ENCODE results near the gene MOGAT2. TPM values are rescaled to one million over a fixed set of nuclear protein-coding genes. Genes with fewer than 3 reads are reported as not detected.

Gene MOGAT2
- not detected in 2 replicates for total RNA-seq

DNA sequence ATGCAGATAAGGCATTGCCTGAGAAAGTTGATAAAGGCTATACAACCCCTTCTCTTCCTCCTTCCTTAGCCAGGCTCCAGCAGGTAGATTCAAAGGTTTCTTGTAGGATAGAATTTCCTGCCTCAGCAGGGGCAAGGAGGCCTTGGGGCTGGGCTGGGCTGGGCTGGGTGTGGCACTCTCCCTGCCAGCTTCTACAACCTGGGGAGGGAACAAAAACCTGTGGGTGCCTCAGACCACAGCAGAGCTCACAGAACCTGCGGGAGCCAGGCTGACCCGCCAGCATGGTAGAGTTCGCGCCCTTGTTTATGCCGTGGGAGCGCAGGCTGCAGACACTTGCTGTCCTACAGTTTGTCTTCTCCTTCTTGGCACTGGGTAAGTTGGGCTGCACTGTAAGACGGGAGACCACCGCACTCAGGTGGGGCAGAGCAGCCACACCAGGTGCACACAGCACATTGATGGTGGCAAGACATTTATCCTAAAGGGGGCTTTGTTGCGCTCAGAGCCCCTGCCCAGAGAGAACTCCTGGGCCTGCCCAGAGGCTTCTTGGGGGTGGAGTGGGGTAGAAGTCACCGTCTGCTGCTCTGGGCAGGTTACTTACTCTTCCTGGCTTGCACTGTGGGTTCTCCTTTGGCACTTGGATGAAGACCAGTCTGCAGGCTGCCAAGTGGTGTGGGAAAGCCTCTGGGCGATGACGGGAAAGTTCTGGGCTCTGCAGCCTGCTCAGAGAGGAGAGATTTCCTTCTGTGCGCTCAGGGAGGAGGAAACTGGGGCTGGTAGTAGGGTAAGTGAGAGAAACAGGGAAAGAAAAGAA, at the start of gene MOGAT2:
Gene MOGAT2, plus strand, starts transcription at position 231 of the 811 bp plus-strand sequence. Its CDS starts 51 bp downstream, at position 282.

DNA sequence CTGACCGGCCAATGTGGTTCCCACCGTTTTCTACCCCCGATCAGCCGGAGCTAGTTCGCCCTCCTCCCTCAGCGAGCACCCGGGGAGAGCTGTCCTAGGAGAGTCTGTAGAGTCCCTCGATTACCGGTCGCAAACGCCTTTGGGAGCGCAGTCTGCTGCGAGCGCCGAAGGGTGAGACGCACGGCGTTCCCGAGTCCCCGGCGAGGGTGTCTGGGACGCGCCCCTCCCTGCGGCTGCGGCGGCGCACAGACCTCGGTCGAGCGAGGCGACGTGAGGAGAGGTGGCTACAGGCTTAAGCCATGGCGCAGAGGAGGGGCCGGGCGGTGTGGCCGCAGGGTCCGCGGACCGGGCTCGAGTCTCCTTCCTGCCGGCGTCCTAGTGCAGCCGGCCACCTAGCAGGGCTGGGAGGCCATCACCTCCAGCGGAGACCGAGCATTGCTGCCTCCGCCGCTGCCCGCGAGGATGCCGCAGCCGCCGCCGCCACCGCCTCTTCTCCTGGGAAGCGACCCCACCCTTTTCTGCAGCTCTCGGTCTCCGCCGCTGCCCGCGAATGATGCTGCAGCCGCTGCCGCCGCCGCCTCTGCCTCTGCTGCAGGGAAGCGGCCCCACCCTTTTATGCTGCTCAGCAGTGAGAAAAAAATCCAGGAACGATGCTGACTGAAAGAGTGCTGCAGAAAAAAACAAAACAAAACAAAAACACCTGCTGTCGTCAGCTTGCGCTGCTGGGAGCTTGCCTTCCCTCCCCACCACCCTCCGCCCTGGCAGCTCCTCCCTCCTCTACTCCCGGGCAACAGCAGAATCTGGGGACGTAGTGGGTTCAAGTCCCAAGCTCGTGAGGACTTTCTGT, 49.0 kb upstream of the MOGAT2 start, which contains the start of gene MAP6:
Gene MAP6, minus strand, starts transcription at position 588 of the 847 bp plus-strand sequence. CDS start 669 bp downstream, outside the sequence.

DNA sequence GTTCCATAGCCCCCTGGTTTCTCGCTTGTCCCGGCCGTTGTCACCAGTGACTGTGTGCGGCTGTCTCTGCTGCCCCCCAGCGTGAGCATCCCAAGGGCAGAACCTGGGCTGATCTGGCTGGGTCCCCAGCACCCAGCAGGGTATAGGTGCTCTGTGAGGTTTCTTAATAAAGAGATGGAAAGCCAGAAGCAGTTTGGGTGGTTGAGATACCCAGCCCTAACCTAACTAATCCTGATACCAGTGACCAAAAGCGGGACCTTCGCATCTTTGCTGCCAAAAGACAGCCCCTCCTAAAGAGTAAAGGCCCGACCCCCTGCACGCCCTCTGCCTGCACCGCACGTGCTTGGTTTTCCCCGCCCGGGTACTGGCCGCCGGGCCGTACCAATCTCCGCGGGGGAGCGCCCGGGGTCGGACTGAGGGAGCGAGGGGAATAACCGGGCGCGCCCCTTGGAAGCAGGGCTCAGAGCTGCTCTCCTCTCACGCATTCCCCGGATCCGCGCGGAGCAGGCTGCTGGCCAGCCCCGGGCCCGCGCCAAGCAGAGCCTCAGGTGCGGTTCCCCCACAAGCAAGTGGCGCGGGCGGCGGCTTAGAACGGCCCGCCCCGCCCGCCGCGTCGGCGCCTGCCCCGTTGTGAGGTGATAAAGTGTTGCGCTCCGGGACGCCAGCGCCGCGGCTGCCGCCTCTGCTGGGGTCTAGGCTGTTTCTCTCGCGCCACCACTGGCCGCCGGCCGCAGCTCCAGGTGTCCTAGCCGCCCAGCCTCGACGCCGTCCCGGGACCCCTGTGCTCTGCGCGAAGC, 50.7 kb downstream of the MOGAT2 start, which contains the start of gene DGAT2:
Gene DGAT2, plus strand, starts transcription at position 667 of the 797 bp plus-strand sequence. CDS start 214 bp downstream, outside the sequence.

Other genes with a start within 250 kb of the MOGAT2 start
- 4.1 and 4.8 TPM in 2 replicates for gene GDPD5, start 191.9 kb upstream of the MOGAT2 start, total RNA-seq
- 1,051 and 1,589 TPM in 2 replicates for gene SERPINH1, start 155.6 kb upstream of the MOGAT2 start, total RNA-seq
- 1.2 TPM in 2 replicates for gene MAP6, start 48.8 kb upstream of the MOGAT2 start, total RNA-seq
- 6.4 and 15.7 TPM in 2 replicates for gene DGAT2, start 50.9 kb downstream of the MOGAT2 start, total RNA-seq
- 23.8 and 24.1 TPM in 2 replicates for gene UVRAG, start 97.4 kb downstream of the MOGAT2 start, total RNA-seq